Activated naive CD8-positive, alpha-beta T cell treated with anti-CD3 and anti-CD28 coated beads, Interleukin-2, amount 10 ng/mL, durations not matched to agents 7 days and 5 days (primary cell): ENCODE measurements around the gene RPS13. TPM values are rescaled to one million over a fixed set of nuclear protein-coding genes. Genes with fewer than 3 reads are reported as not detected.

Experiments used
- total RNA-seq, 2 experiments: library from RNA; stranded (reverse); gene quantifications; one replicate each; pipeline ENCODE4 v1.2.3, GENCODE V29; 2021

Gene RPS13
- total RNA-seq, 2 experiments from 2014 or later: 1,055 to 1,108 TPM

Other genes starting within 250 kb of the RPS13 start
- 1 to 10 TPM; 1.2 to 2.0 TPM for gene PLEKHA7, start 63.3 kb downstream of the RPS13 start, total RNA-seq
- 10 to 100 TPM; 27.6 to 31.4 TPM for gene PIK3C2A, start 130.3 kb upstream of the RPS13 start, total RNA-seq
- gene NUCB2, start 199.1 kb upstream of the RPS13 start, total RNA-seq: 100 to 1,000 TPM; 168 to 170 TPM